GM19035 (cell line): ENCODE data around the gene LRP10.
A peak's percentile ranks its signal among the peaks of the same experiment; 100 is the strongest.

Experiments
- ATAC-seq: cut with Tn5 transposase; IDR thresholded peaks from one replicate; pipeline ENCODE4 v1.9.1; 2021; ENCODE audit not compliant: unreplicated experiment

Gene LRP10

DNA sequence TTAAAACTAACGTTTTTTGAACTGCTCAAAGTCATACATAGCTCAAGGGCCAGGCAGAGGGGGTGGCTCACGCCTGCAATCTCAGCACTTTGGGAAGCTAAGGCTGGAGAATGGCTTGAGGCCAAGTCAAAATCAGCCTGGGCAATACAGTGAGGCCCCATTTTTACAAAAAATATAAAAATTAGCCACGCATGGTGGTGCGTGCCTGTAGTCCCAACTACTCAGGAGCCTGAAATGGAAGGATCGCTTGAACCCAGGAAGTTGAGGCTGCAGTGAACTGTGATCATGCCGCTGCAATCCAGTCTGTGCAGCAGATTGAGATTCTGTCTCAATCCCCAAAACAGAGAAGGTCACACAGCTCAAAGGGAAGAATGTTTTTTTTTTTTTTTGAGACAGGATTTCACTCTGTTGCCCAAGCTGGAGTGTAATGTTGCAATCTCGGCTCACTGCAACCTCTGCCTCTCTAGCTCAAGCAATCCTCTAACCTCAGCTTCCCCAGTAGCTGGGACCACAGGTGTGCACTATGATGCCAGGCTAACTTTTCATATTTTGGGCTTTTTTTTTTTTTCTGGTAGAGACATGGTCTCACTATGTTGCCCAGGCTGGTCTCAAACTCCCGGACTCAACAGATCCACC is 44.5 kb downstream of the LRP10 start:
- ATAC-seq, result no peak

DNA sequence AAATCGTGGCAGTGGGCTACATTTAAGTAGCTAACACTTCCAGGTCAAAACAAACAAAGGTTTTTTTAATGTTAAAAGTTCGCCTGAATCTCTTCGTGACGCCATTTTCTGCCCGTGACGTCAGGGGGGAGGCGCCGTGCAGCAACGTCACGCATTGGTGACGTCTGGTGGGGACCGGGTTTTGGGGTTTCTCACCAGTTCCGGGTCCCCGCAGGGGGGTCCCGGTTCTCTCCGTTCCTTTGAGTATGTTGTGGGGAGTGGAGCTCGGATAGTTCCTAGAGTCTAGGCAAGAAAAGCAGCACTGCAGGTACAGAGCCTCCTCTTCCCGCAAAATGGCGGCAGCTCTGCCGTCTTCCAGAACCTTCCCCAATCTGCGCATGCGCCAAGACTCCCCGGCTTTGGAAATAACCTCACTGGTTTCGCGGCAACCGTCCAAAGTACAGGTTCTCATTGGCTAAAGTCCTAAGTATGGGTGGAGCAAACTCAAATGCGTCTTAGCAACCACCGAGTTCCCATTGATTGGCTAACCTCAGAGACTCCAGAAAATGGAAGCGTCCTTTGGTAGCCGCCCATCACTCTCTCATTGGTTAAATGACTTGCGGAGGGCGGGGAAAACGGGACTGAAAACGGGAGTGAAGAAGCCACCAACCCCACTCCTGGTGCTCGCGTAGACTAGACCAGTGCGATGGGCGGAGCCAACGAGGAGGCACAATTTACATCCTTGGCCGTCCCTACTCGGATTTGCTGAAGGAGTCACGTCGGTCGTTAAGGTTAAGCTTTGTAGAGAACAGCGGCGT is 47.5 kb downstream of the LRP10 start, which contains the start of gene RBM23:
Gene RBM23 (minus strand): TSS at position 346 of the 797 bp plus-strand sequence.
- peak; percentile 88 for ATAC-seq

DNA sequence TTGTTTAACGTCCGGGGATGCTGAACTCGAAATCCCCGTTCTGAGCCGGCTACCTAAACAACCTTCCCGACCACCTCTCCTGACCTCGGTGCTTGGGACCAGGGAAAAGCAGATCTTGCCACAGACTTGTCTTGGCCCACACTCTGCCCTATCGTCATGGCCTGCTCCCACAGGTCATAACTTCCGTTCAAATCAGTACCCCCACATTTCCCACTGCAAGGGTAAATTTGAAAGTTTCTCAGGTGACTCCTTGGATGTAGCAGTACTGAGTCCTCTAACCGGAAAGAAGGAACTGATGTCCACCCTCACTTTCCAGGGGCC is 48.0 kb downstream of the LRP10 start:
- no peak for ATAC-seq

DNA sequence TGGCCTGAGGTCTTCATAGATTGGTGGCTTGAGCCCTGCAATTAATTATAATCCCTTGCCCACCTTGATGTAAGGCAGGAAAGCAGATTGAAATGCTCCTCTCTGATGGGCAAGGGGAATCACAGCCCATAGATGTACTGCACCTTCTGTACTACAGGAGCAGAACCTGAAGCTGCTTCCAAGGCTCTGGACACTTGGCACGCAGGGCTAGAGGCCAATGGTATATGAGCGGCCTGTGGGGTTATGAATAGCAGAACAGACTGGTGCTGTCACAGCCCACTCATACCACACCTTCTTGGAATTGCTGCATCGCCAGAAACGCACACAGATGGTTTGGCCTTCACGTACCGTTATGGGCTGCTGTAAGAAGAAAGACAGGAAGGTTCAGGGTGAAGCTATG is 49.2 kb downstream of the LRP10 start:
- no peak for ATAC-seq

DNA sequence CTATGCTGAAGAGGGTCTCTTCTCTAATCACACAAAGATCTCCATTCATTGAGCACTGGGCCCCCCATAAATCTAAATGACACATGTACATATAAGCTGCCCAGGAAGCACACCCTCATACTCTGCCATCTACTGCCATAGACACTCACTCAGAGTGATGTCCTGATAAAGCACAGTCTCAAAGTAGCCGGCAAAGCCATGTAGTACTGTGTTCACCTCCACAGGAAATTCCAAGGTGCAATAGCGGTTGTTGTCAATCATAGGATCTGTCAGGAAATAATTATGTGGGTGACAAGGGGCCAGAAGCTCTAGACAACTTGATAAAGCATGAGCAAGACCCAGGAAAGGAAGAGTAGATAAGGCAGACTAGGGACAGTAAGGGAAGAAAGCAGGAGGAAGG is 50.8 kb downstream of the LRP10 start:
- no peak for ATAC-seq

DNA sequence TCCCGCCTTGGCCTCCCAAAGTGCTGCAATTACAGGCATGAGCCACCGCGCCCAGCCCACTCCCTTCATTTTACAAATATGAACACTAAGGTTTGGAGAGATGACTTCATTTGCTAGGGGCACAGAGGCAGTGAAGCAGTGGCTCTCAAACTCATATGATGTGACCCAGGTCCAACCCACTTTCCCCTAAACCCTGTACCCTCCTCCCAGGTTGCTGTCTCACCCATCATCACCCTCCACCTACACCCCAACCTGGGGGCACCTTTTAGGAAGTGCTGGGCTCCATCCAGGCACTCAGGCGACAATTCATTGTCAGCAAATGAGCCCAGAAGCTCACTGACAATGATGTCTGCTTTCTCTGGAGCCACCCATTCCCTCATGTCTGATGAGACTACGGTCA is 52.2 kb downstream of the LRP10 start:
- ATAC-seq, result no peak

DNA sequence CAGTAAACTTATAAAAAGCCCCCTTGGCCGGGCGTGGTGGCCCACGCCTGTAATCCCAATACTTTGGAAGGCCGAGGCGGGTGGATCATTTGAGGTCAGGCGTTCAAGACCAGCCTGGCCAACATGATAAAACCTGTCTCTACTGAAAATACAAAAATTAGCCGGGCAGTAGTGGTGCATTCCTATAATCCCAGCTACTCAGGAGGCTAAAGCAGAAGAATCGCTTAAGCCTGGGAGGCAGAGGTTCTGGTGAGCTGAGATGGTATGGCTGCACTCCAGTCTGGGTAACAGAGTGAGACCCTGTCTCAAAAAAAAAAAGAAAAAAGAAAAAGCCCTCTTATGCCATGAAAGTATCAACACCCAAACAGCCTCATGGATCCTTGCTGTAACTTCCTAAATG is 54.0 kb downstream of the LRP10 start:
- no peak for ATAC-seq

DNA sequence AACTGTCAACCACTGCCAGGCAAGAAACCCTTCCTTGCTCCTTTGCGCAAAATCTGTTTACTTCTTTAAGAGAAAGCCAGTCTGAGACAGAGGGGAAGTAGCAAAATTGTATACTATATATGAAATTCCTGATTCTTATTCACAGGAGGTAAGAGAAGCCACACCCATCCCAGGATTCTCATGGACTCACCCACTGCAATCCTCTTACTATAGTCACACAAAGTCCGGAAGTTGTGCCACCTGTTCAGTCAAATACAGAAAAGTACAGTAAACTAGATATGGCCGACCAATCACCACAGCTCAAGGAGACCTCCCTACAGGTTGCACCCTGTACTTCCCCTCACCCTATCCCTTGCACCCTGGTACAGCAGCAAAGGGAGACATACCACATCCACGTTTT is 54.8 kb downstream of the LRP10 start:
- ATAC-seq, result no peak

DNA sequence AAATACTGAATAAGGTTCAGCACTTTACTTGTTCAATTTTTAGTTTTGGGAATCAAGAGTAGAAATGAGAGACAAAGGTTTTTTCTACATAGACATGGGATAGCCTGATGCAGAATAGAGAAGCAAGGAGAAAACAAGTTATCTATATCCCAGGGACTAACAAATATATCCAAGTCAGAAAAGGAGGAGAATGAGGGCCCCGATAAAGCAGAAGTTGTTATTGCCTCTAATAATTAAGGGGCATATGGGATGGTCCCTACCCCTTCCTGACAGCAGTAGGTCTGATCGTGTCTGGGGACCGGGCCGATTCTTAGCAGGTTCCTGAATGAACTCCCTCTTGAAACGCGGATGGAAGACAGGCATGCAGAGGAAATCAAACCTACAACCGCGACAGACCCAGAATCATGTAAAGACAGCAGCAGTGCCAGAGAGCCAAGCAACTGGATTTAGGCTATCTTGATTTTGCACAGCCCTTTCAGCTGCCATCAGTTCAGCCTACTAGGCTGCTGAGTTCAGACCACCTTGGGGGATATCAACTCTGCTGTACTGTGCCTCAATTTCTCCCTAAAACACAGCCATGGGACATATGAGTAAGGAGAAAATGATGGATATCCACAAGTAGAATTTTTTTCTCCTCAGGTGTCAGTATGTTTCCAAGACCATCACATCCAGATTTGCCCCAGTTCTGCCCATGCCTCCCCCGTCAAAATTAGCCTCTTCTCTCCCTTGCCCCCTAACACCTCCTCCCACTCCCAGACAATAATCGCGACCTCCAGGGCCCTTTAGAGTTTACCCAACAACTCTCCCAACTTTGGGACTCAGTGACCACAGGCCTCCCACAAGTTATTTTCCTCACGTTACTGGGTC is 56.9 kb downstream of the LRP10 start:
- no peak for ATAC-seq

DNA sequence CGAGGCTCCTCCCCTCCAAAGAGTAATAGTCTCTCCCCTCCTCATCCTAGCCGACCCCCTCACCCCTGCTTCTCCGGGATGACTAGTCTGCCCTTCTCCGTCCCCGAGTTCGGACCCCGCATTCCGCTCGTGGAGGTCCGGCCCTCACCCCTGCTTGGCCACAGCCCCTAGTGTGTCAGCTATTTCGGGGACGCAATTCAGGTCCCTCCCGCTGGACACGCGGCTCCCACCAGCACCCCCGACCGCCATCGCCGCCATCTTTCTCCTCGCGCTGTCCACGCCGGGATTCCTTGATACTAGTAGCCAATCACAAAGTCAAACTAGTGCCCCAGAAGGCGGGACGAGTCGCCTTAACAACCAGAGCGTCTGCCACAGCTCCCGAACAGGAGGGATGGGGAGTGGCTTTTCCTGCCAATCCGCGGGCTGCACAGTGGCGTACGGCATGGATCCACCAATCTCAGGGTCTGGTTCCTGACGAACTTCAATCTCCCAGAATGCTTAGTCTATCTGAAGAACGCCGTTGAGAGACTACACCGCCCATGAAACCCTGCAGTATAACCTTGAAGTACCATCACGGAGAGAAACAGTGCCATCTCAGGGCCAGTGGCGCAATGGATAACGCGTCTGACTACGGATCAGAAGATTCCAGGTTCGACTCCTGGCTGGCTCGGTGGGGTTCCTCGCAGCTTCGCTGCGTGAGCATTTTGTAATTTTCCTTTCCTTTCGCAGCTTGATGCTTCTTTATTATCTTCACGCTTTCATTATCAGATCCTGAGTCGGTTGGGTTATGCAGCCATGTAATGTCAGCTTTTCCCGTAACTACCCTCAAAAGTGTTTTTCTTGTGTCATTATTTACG is 57.8 kb downstream of the LRP10 start, which contains the start of gene PRMT5:
Gene PRMT5 (minus strand): TSS at position 273 of the 857 bp plus-strand sequence. CDS start 15 bp downstream, at position 258.
- peak; percentile 88 for ATAC-seq

DNA sequence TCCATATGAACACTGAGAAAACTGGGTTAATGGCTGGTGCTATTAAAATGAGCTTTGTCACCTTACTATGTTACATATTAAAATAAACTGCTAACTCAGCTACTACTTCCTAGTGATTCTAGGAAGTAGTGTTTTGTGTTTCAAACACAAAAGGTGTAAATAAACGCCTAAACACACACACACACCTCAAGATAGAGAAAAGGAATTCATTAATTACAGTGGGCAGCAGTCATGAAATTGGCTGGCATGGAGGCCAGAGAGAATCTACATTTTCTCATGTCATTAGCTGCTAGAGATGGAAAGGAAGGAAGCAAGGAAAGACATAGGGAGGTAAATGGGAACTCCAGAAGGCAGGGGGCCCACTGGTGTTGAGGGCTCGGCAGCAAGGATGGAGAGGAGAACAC is 58.4 kb downstream of the LRP10 start:
- no peak for ATAC-seq
